HUES64 (cell line): ENCODE measurements around the gene DEPDC1. TPM values are rescaled to one million over a fixed set of nuclear protein-coding genes. Genes with fewer than 3 reads are reported as not detected.
A peak's percentile ranks its signal among the peaks of the same experiment; 100 is the strongest.

ENCODE experiments used
- H3K27ac ChIP-seq: 2 replicates; pipeline ENCODE4 v1.7.0; 2013; ENCODE audit warnings: low read depth, low read length, inconsistent platforms
- H3K27me3 ChIP-seq: 2 replicates; pipeline ENCODE4 v1.6.1; 2013; ENCODE audit warnings: mild to moderate bottlenecking, low read length; ENCODE audit not compliant: insufficient read depth
- H3K36me3 ChIP-seq: 2 replicates; pipeline ENCODE4 v1.6.1; 2013; ENCODE audit warnings: mild to moderate bottlenecking, low read length; ENCODE audit not compliant: insufficient read depth
- H3K4me1 ChIP-seq: 2 replicates; pipeline ENCODE4 v1.6.1; 2013; ENCODE audit warnings: mild to moderate bottlenecking, low read length, moderate library complexity; ENCODE audit not compliant: insufficient read depth
- H3K4me3 ChIP-seq: 2 replicates; pipeline ENCODE4 v1.5.1; 2013; ENCODE audit warnings: mild to moderate bottlenecking, low read length, moderate library complexity
- H3K9ac ChIP-seq: 2 replicates; pipeline ENCODE4 v1.6.1; 2013; ENCODE audit warnings: mild to moderate bottlenecking, low read depth, low read length
- H3K9me3 ChIP-seq: 2 replicates; pipeline ENCODE4 v1.6.1; 2013; ENCODE audit warnings: low read depth, low read length; ENCODE audit not compliant: insufficient read depth
- WGBS: fragments of 150-250, 120-280 bp; methylation state at CpG from one replicate; pipeline ENCODE4 v1.1.7; 2013; ENCODE audit warnings: missing lambda C conversion rate; 5-methylcytosine and 5-hydroxymethylcytosine counted together
- polyA plus RNA-seq, 2 experiments: library from polyadenylated mRNA; stranded (reverse); fragments of 50-300 nt; gene quantifications; one replicate each; pipeline ENCODE4 v1.2.3, GENCODE V29; 2013

Gene DEPDC1, protein sequence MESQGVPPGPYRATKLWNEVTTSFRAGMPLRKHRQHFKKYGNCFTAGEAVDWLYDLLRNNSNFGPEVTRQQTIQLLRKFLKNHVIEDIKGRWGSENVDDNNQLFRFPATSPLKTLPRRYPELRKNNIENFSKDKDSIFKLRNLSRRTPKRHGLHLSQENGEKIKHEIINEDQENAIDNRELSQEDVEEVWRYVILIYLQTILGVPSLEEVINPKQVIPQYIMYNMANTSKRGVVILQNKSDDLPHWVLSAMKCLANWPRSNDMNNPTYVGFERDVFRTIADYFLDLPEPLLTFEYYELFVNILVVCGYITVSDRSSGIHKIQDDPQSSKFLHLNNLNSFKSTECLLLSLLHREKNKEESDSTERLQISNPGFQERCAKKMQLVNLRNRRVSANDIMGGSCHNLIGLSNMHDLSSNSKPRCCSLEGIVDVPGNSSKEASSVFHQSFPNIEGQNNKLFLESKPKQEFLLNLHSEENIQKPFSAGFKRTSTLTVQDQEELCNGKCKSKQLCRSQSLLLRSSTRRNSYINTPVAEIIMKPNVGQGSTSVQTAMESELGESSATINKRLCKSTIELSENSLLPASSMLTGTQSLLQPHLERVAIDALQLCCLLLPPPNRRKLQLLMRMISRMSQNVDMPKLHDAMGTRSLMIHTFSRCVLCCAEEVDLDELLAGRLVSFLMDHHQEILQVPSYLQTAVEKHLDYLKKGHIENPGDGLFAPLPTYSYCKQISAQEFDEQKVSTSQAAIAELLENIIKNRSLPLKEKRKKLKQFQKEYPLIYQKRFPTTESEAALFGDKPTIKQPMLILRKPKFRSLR
- 23.2 TPM for polyA plus RNA-seq (2013, experiment 1 of 2)
- polyA plus RNA-seq (2013, experiment 2 of 2): 31.3 TPM

DNA sequence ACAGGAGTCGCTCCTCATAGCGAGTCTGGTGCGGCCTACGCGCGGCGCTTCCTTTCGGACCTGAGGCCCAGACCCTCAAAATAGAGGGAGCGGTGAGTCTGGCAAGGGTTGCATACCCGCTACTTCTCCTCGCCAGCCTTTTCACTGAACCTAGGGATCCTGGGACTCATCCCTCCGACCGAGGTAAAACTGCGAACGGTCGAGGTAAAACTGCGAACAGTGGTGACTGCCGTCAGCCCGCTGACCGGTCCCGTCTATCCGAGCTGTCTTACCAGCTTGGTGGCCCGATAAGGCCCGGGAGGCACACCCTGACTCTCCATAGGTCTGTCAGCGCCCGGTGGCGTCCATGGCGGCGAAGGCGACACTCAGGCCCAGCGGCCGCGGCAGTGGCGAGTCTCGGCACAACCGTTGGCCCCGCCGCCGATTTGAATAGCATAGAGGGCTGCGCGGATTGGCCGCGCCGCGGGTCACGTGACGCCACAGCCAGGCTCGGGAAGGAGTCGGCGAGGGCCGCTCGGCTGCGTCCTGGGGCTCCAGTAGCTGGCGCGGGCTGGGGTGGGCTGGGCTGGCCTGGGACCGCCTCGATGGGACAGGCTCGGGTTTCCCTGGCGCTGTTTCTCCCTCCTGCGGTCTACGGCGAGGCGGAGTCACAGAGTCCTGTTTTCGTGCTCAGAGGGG is at the start of gene DEPDC1:
DEPDC1 (minus strand) TSS at position 403 of the 678 bp plus-strand sequence; CDS start at position 320, 83 bp downstream.
- no peaks in the 10 kb centered on the region for H3K9me3 ChIP-seq
- H3K4me1 ChIP-seq: peaks cover 18% of the 10 kb centered on the region
- H3K27me3 ChIP-seq: no peaks in the 10 kb centered on the region
- WGBS: under 1% methylated on average over 64 of the region's 64 CpGs
- peak within 1 kb of the TSS; percentile 96 for H3K9ac ChIP-seq
- peaks cover 24% of the 10 kb centered on the region for H3K36me3 ChIP-seq
- H3K4me3 ChIP-seq: peak within 1 kb of the TSS; percentile 97
- peak within 1 kb of the TSS; percentile 83 for H3K27ac ChIP-seq

DNA sequence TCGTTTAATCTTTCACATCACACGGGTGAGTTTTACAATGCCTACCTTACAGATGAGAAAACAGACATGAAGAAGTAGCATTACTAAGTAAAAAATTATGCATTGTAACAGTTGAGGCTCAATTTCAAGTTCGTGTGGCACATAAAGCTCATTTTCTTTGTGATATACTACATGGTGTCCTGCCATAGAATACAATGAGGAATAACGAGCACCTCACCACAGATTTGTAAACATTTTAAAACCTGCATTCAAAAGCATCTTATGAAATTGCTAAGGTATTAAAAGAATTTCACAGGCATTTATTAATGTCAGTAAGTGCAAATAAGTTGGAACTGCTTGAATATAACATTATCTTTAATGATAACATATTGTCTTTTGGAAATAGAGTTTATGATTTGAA is 47.8 kb upstream of the DEPDC1 start:
- 92% methylated on average over 3 of the region's 4 CpGs for WGBS
- no peak overlapping the region for H3K27ac ChIP-seq
- no peak overlapping the region for H3K9ac ChIP-seq
- no peaks in the 10 kb centered on the region for H3K27me3 ChIP-seq
- no peaks in the 10 kb centered on the region for H3K9me3 ChIP-seq
- no peak overlapping the region for H3K4me3 ChIP-seq
- no peaks in the 10 kb centered on the region for H3K36me3 ChIP-seq
- no peaks in the 10 kb centered on the region for H3K4me1 ChIP-seq

DNA sequence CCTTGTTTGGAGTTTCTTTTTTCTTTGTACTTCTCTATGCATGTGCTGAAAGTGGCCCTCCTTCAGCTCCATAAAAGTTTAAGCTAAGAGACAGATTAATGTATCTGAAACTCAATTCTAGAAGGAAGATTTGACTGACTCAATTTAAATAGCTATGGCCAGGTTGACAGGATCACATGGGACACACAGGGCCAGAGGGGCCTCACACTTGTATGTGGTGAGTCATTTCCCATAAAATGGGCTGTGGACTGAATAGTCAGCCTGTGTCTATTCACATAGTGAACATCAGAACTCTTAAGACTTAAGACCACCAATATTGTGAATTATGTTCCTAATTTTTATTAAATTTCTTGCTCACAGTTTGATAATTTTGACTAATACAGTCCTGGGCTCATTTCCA is 45.7 kb upstream of the DEPDC1 start:
- Histone ChIP-seq H3K4me3 (no peak overlapping the region), H3K9me3 (no peaks in the 10 kb centered on the region), H3K27ac (no peak overlapping the region), H3K36me3 (no peaks in the 10 kb centered on the region), H3K27me3 (no peaks in the 10 kb centered on the region), H3K9ac (no peak overlapping the region), H3K4me1 (no peaks in the 10 kb centered on the region)

DNA sequence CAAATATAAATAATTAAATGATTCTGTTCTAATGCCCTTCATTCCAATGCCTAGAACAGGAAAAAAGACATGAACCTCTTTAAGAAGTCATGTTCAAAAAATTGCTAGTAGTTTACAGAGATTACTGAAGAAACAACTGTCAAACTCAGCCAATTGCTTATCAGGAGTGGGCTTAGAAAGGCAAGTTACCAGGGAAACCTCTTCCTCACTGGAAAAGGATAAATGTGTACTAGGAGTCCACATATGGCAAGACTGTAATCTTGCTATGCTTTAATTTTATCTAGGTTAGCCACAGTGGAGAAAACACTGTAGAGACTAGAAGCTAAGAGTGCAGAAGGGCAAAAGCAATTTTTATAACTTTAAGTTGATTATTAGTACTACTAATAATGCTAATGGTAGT is 42.1 kb upstream of the DEPDC1 start:
- Histone ChIP-seq H3K9ac (no peak overlapping the region), H3K9me3 (no peaks in the 10 kb centered on the region), H3K27me3 (no peaks in the 10 kb centered on the region), H3K4me3 (no peak overlapping the region), H3K4me1 (no peaks in the 10 kb centered on the region), H3K27ac (no peak overlapping the region), H3K36me3 (no peaks in the 10 kb centered on the region)

DNA sequence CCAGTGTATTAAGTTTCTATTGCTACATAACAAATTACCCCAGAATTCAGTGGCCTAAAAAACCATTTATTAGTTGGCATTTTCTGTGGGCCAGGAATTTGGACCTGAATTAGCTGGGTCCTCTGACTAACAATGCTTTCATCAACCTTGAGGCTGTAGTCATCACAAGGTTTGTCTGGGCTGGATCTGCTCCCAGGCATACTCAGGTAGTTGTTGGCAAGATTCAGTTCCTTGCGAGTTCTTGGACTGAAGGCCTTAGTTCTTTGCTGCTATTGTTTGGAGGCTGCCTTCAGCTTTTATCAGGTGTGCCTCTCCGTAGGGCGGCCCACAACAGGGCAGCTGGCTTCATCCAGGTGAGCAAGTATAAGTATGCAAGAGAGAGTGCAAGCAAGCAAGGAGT is 31.4 kb upstream of the DEPDC1 start:
- Histone ChIP-seq H3K9ac (no peak overlapping the region), H3K9me3 (no peaks in the 10 kb centered on the region), H3K36me3 (no peaks in the 10 kb centered on the region), H3K4me3 (no peak overlapping the region), H3K27me3 (no peaks in the 10 kb centered on the region), H3K27ac (no peak overlapping the region), H3K4me1 (no peaks in the 10 kb centered on the region)
- WGBS: 95% methylated on average over 3 of the region's 3 CpGs

DNA sequence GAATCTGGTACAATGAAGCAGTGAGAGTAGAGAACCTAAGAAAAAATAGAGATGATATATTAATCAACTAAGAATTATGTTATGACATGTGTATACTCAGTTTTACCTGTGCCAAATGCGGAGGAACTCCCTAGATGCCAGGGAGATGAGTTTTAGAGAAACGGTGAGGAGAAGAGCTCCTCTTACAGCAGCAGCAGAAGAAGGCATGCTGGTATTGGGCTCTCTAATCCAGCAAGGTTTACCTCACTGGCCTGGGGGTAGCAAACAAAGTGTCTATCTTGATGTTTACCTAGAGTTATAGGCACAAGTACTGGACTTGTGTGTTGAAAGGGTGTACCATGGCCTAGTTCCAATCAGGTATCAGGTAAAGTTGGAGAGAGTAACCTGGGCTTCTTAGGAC is 28.9 kb upstream of the DEPDC1 start:
- Histone ChIP-seq H3K9me3 (no peaks in the 10 kb centered on the region), H3K4me3 (no peak overlapping the region), H3K4me1 (no peaks in the 10 kb centered on the region), H3K9ac (no peak overlapping the region), H3K36me3 (no peaks in the 10 kb centered on the region), H3K27me3 (no peaks in the 10 kb centered on the region), H3K27ac (no peak overlapping the region)
- WGBS: 86% methylated on average over 2 of the region's 2 CpGs

DNA sequence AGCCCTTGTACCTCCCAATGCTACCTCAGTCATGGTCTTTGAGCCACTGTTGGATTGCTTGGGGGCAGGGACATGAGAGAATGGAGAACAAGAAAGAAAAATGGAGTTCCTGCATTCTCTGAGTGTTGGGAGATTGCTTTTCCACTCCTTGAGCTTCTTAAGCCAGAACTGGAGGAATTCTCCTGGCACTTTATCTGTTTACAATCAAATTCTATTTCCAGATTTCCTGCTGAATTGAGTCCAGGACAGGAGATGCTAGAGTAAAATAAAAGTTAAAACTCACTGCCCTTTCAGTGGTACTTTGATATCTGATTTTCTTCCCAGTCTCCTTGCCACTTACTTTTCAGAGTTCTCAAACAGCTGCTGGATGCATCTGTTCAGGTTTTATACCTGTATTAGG is 24.4 kb upstream of the DEPDC1 start:
- no peak overlapping the region for H3K4me3 ChIP-seq
- H3K9ac ChIP-seq: no peak overlapping the region
- H3K36me3 ChIP-seq: no peaks in the 10 kb centered on the region
- no peaks in the 10 kb centered on the region for H3K27me3 ChIP-seq
- no peaks in the 10 kb centered on the region for H3K4me1 ChIP-seq
- no peaks in the 10 kb centered on the region for H3K9me3 ChIP-seq
- no peak overlapping the region for H3K27ac ChIP-seq

DNA sequence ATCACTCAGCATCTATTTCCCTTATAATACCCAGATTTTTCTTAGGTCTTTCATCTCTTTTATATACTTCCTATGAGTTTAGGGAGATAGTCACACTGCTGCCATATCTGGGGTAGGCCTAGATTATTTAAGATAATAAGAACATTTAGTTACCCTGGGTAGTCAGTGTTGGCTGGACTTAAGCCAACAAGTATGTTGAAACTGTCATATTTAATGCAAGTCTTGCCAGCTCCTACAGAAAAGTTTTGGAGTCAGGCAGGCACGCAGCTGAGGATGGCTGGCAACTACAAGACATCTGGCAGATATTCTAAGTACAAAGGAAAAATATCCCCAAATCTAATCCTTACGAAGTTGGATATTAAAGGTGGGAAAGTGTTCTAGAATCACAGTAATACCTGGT is 19.2 kb upstream of the DEPDC1 start:
- Histone ChIP-seq H3K27ac (no peak overlapping the region), H3K27me3 (no peaks in the 10 kb centered on the region), H3K9me3 (peaks cover 23% of the 10 kb centered on the region), H3K9ac (no peak overlapping the region), H3K4me3 (no peak overlapping the region), H3K36me3 (no peaks in the 10 kb centered on the region), H3K4me1 (no peaks in the 10 kb centered on the region)
- 88% methylated on average over 1 of the region's 2 CpGs for WGBS

DNA sequence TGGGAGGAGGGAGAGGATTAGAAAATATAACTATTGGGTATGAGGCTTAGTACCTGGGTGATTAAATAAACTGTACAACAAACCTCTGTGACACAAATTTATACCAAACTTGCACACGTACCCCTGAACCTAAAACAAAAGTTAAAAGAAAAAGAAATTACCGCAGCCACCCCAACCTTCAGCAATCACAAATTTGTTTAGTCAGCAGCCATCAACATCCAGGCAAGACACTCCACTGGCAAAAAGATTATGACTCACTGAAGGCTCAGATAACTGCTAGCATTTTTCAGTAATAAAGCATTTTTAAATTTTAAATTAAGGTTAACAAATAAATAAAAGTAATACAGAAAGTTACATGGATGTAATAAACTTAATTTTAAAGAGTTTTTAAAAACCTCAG is 14.4 kb upstream of the DEPDC1 start:
- Histone ChIP-seq H3K9me3 (peaks cover 33% of the 10 kb centered on the region), H3K27ac (no peak overlapping the region), H3K36me3 (no peaks in the 10 kb centered on the region), H3K4me3 (no peak overlapping the region), H3K9ac (no peak overlapping the region), H3K4me1 (no peaks in the 10 kb centered on the region), H3K27me3 (no peaks in the 10 kb centered on the region)
- whole genome bisulfite sequencing: 93% methylated on average over 2 of the region's 2 CpGs

DNA sequence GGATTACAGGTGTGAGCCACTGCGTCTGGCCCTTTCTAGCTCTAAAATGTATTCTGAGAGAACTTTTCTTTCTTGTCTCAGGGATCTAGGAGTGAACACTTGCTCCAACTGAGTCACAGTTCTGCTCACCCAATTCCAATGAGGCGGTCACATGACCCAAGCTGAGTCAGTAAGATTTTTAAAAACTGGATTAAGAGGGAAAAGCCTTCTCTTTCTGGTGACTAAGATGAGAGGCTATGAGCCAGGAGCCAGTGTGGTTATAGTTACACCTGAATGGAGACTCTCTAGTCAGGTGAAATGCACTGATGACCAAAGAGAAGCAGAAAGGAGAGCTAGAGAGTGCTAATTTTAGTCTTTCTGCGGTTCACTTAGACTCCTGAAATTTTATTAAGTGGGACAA is 9.5 kb upstream of the DEPDC1 start:
- peaks cover 18% of the 10 kb centered on the region; the same call in 1 of the 2 replicates for H3K9me3 ChIP-seq
- 95% methylated on average over 3 of the region's 3 CpGs for WGBS
- H3K27me3 ChIP-seq: no peaks in the 10 kb centered on the region
- H3K36me3 ChIP-seq: no peaks in the 10 kb centered on the region
- H3K4me1 ChIP-seq: no peaks in the 10 kb centered on the region
- H3K27ac ChIP-seq: no peak overlapping the region
- no peak overlapping the region for H3K4me3 ChIP-seq
- no peak overlapping the region for H3K9ac ChIP-seq

DNA sequence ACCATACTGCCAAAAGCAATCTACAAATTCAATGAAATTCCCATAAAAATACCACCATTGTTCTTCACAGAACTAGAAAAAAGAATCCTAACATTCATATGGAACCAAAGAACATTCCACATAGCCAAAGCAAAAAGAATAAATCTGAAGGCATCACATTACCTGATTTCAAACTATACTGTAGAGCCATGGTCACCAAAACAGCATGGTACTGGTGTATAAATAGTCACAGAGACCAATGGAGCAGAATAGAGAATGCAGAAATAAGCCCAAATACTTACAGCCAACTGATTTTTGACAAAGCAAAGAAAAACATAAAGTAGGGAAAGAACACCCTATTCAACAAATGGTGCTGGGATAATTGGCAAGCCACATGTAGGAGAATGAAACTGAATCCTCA is 6.2 kb upstream of the DEPDC1 start:
- H3K36me3 ChIP-seq: no peaks in the 10 kb centered on the region
- H3K4me1 ChIP-seq: no peaks in the 10 kb centered on the region
- H3K27me3 ChIP-seq: no peaks in the 10 kb centered on the region
- H3K9ac ChIP-seq: no peak overlapping the region
- 0 out of 2 replicates have a peak, but pooled peaks cover 5% of the 10 kb centered on the region for H3K9me3 ChIP-seq
- H3K27ac ChIP-seq: no peak overlapping the region
- H3K4me3 ChIP-seq: no peak overlapping the region
